CD4-positive, alpha-beta T cell treated with Interleukin-4 for 1 hour (primary cell): Measurements from ENCODE around the gene USP28.

Source experiments
- DNase-seq, 2 donors: peaks; one replicate each; pipeline ENCODE4 v3.0.0-alpha.2; 2020 to 2022

The USP28 gene

GRCh38 chr11:113876798-113877669, 1.7 kb upstream of the USP28 start:
- no peak for DNase-seq

GRCh38 chr11:113876074-113876797, 864 bp upstream of the USP28 start:
- no peak for DNase-seq

GRCh38 chr11:113874581-113875233, 665 bp downstream of the USP28 start:
- no peak for DNase-seq

- DNase-seq = no peak
These were observed 1.3 kb downstream of the USP28 start for GRCh38 chr11:113874096-113874495.

- no peak for DNase-seq
These were observed 2.1 kb downstream of the USP28 start for GRCh38 chr11:113873236-113873626.

GRCh38 chr11:113871336-113871735, 4.0 kb downstream of the USP28 start:
- no peak for DNase-seq

- DNase-seq = peak in 1 of 2 donors; percentile 18
These were observed 7.4 kb downstream of the USP28 start for GRCh38 chr11:113867843-113868503.

- DNase-seq = no peak
These were observed 9.5 kb downstream of the USP28 start for GRCh38 chr11:113865873-113866272.

- no peak for DNase-seq
These were observed 11.0 kb downstream of the USP28 start for GRCh38 chr11:113864410-113864809.

- no peak for DNase-seq
These were observed 12.9 kb downstream of the USP28 start for GRCh38 chr11:113862435-113862834.

- peak in 1 of 2 donors; percentile 38 for DNase-seq
These were observed 15.7 kb downstream of the USP28 start for GRCh38 chr11:113859665-113860064.

- no peak for DNase-seq
These were observed 18.2 kb downstream of the USP28 start for GRCh38 chr11:113856966-113857759.

- DNase-seq = no peak
These were observed 19.6 kb downstream of the USP28 start for GRCh38 chr11:113855803-113856202.

GRCh38 chr11:113850188-113850587, 25.2 kb downstream of the USP28 start:
- no peak for DNase-seq

- no peak for DNase-seq
These were observed 25.7 kb downstream of the USP28 start for GRCh38 chr11:113849713-113850112.

- no peak for DNase-seq
These were observed 27.8 kb downstream of the USP28 start for GRCh38 chr11:113847580-113847979.

GRCh38 chr11:113847111-113847510, 28.3 kb downstream of the USP28 start:
- no peak for DNase-seq

- DNase-seq = no peak
These were observed 33.7 kb downstream of the USP28 start for GRCh38 chr11:113841691-113842090.

- peak in 1 of 2 donors; percentile 12 for DNase-seq
These were observed 34.3 kb downstream of the USP28 start for GRCh38 chr11:113840932-113841664.

- DNase-seq = peak in 1 of 2 donors; percentile 74
These were observed 35.5 kb downstream of the USP28 start for GRCh38 chr11:113839842-113840241.

GRCh38 chr11:113838005-113838404, 37.4 kb downstream of the USP28 start:
- no peak for DNase-seq
